Stromal cell of bone marrow (primary cell): Measurements from ENCODE around the gene PLA2G2D.

Experiments used
- DNase-seq: peaks from one replicate; pipeline ENCODE4 v3.0.0-alpha.2; 2012; ENCODE audit warnings: low read depth

Gene PLA2G2D, protein sequence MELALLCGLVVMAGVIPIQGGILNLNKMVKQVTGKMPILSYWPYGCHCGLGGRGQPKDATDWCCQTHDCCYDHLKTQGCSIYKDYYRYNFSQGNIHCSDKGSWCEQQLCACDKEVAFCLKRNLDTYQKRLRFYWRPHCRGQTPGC

DNA sequence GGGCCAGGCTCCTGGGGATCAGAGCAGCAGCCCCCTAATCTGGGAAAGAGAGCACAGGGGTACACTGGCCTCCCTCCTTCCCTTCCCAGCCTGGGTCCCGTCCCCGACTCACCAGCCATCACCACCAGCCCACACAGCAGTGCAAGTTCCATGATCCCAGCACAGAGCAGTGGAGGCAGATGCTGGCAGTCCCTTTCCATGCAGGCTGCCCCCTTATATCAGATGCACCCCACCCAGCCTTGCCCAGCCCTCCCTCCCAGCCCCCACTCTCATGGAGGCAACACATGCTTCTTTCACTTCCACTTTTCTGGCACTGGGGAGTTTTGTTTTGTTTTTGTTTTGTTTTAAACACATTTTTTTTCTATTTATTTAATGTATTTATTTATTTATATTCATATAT is at the start of gene PLA2G2D:
PLA2G2D (minus strand) TSS at position 190 of the 400 bp plus-strand sequence; CDS start at position 152, 38 bp downstream.
- no peak for DNase-seq

DNA sequence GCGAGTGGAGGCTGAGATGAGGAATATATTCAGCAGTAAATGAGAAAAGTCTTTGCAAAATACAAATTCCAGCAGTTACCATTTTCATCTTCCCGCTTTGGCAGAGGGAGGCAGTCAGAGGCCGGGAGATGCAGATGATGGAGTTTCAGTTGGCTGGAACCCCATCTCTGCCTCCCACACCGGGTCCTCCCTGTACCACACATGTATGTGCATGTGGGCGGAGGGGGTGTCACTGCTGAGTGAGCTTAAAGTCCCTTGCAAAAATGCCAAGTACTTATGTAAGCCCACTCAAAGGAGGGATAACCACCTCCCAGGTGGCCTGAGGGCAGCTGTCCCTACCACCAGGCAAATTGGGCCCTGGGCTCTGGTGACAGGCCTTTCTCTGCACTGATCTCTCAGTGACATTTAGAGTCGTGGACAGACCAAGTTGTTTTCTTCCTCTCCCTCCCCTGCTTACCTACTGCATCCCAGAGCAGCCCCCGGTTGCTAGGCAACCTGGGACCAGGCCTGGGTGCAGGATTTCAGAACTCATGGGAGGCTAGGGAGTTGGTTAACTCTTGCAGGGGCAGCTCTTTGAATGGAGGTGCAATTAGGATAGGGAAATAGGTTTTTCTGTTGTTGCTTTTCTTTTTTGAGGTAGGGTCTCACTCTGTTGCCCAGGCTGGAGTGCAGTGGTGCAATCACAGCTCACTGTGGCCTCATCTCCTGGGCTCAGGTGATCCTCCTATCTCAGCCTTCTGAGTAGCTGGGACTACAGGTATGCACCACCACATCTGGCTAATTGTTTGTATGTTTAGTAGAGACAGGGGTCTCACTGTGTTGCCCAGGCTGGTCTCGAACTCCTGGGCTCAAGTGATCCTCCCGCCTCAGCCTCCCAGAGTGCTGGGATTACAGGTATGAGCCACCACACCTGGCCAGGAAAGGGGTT is 49.5 kb upstream of the PLA2G2D start:
- no peak for DNase-seq

DNA sequence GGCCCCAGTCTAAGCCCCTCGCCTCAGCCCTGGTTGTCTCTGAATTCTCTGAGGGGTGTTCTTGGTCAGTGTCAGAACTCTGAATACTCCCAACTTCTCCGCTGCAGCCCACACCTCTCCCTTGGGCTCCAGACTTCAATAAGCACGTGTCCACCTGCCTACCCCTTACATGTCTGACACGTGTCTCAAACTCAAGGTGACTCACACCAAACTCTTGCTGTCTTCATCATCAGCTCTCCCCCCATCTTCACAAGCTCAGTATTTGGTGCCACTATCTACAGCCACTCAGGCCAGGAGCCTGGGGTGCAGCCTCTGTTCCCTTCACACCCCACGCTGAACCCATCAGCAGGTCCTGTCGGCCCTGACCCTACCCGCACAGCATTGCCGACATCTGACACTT is 47.8 kb upstream of the PLA2G2D start:
- no peak for DNase-seq

DNA sequence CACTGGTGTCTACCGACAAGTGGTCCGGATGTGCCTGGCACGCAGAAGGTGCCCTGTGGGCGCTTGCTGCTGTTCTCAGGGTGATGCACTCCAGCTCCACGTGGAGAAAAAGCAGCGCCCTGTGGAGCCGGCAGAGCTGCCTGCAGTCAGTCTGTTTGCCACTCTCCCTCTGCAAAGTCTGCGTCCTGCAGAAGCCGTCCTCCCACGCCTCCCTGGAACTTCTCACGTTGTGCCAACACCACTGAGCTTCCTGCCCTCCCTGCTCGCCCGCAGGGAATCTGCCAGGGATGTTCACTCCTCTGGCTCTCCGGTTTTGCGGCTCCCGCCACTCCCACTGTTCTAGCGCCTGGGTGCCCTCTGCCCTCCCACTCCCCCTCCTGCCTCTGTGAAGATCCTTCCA is 46.7 kb upstream of the PLA2G2D start:
- no peak for DNase-seq

DNA sequence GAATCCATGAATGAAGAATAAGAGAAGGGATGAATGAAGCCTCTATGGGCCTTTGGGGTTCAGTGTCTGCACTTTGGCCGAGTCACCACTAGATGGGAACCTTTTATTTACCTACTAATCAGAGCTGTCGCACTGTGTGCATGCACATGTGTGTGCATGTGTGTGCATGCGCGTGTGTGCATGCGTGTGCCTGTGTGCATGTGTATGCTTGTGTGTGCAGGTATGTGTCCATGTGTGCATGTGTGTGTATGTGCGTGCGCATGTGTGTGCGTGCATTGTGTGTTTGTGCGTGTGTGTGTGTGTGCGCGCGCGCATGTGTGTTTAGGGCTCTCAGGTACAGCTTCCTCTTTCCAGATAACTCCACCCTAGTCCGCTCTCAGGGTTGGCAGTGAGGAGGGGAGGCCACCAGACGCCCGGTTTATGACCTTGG is 46.2 kb upstream of the PLA2G2D start:
- DNase-seq = no peak

DNA sequence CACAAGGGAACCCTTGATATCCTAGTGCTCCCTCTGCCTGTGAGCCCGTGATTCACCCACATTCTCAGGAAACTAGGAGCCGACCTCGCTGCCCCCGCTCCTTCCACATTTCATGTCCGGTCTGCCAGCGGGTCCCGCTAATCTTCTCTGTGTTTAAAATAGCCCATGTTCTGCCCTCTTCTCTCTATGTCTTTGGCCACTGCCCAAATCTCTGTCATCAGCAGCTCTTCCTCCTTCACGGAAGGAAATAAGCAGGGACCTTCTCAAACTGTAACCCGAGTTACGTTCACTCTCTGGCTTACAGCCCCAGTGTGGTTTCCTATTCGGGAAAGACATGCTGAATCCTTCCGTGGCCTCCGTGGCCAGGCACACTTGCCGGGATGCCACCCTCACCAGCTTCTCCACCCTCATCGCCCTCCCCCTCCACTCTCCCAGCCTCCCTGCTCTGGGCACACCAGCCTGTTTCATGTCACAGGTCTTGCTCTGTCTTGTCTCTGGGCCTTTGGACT is 45.4 kb upstream of the PLA2G2D start:
- no peak for DNase-seq

DNA sequence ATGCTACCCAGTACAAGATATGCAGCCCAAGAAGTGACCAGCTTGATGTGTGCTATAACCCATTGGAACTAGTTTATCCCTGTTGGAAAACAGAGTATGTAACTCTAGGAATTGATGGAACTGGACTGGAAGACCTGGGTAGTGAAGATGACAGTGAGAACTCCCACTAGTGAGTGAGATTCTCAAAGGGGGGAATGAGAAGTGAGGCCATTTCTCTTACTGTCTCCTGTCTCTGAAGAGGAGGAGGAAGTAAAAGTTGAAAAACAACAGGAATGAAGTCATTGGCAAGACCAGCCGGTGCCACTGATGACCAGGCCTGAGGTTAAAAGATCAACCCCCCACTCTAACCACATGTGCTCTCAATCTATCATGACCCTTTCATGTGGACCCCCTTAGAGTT is 40.7 kb upstream of the PLA2G2D start:
- DNase-seq = no peak

DNA sequence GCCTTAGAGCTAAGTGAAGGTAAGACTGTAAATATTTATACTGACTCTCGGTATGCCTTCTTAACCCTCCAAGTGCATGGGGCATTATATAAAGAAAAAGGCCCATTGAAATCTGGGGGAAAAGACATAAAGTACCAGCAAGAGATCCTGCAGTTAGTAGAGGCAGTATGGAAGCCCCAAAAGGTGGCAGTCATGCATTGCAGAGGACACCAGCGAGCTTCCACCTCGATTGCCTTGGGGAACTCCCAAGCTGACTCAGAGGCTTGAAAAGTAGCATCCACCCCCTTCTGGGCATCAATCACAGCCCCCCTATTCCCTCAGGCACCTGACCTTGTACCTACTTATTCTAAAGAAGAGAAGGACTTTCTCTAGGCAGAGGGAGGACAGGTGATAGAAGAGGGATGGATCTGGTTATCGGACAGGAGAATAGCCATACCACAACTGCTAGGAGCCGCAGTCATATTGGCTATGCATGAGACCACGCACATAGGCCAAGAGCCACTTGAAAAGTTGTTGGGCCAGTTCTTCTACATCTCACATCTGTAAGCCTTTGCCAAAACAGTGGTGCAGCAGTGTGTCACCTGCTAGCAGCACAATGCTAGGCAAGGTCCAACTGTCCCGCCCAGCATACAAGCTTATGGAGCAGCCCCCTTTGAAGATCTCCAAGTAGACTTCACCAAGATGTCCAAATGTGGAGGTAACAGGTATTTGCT is 39.2 kb upstream of the PLA2G2D start:
- no peak for DNase-seq

DNA sequence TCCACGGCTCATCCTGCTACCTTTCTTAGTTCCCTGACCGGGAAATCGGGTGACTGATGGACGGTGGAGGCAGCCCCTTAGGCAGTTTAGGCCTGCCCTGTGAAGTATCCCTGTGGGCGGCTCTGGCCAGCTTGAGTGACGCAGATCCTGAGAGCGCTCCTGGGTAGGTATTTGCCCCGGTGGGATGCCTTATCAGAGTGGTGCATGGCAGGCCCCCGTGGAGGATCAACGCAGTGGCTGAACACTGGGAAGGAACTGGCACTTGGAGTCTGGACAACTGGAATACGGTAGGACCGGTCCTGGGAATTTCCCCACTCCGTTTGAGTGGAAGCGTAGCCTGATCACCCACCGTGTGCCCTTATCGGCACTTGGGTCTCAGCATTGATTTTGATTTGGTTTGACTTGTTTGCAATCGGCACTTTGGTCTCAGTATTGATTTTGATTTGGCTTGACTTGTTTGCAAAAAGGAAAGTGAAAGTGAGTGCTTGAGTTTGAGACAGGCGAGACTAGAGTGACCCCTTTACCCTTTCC is 35.0 kb upstream of the PLA2G2D start:
- no peak for DNase-seq

DNA sequence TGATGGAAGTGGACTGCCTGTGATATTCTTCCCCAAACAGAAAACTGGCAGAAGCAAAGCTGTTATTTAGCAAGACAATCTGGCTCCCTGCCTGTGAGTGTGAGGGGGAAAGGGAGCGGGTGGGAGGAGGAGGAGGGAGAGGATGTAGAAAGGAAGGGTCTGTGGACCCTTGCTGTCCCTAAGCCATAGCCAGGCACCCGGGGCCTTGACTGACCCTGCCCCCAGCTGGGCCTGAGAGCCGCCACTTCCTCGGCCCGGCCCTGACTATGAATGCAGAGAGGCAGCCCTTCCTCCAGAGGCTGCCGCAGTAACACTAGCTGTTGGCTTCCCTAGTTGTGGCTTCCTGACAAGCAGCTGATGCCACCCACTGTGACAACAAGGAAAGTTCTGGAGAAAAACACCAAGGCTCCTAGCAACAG is 33.7 kb upstream of the PLA2G2D start:
- DNase-seq = no peak

DNA sequence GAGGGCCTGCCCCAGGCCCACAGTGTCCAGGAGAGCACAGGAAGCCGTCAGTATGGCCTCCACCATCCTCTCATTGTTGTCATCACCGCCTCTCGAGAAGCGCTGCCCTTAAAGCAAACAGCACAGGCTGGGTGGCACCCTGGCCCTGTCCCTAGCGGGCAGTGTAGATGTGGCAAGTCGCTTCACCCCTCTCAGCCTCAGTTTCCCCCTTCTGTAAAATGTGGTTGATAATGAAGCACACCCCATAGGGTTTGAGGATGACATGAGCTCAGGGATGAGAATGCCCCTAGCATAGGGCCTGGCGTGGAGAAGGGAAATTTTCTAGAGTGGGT is 33.2 kb upstream of the PLA2G2D start:
- DNase-seq = no peak

DNA sequence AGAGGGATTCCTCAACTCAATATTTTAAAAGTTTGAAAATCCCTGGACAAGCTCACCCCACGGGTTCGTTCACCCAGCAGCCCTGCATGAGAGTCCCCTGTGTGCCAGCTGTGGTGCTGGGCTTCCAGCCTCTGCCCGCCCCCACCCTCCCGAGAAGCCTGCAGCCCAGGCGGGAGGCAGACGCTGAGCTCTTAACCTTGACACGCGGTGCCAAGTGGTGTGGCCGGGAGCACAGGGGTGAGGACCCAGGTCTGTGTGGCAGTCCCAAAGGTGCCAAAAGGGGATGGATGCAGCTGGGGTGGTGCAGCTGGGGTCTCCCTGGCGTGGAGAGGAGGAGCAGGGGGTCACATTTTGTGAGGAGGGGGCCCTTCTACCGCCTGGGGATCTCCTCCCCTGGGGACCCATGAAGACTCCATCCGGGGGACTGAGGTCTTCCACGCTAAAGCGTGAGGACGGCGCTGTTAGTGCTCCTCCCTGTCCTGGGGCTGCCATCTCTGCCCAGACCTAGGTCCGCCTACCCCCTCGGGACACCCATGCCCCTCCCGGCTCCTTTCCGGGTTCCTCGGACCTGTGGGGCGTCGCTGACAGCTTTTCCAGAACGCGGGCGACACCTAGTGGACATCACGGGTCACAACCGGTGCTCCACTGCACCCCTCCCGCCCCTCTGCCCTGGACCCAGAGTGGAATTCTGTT is 32.7 kb upstream of the PLA2G2D start:
- DNase-seq = peak; percentile 57

DNA sequence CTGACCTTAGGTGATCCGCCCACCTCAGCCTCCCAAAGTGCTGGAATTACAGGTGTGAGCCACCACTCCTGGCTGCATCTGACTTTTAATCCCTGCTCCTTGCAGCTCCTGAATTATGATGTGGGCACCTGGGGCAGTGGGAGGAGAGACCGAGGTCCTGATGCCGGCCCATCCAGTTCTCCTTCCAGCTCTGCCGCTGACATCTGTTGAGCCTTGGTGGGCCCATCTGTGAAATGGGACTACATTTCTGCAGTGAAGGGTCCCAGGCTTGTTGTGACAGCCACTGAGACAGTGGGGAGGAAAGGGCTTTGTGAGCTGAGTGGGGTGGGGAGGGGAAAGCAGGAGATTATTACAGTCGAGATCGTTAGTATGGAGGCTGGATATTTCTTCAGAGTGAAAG is 31.6 kb upstream of the PLA2G2D start:
- DNase-seq = no peak

DNA sequence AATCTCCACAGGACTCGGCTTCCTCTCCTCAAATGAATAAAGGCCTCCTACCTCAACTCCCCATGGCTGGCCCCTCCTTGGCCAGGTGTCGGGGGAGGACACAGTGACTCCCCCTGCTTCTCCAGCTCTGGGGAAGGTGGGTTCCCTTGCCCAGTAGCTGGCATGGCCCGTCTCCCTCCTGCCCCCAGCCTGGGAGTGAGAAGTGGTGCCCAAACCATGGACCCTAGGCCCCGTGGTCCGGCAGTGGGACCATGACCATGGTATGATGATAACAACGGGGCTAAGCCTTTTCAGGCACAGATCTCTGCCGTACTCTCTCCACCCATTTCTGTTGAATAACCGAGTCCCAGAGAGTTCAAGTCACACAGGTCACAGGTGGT is 31.0 kb upstream of the PLA2G2D start:
- DNase-seq = no peak

DNA sequence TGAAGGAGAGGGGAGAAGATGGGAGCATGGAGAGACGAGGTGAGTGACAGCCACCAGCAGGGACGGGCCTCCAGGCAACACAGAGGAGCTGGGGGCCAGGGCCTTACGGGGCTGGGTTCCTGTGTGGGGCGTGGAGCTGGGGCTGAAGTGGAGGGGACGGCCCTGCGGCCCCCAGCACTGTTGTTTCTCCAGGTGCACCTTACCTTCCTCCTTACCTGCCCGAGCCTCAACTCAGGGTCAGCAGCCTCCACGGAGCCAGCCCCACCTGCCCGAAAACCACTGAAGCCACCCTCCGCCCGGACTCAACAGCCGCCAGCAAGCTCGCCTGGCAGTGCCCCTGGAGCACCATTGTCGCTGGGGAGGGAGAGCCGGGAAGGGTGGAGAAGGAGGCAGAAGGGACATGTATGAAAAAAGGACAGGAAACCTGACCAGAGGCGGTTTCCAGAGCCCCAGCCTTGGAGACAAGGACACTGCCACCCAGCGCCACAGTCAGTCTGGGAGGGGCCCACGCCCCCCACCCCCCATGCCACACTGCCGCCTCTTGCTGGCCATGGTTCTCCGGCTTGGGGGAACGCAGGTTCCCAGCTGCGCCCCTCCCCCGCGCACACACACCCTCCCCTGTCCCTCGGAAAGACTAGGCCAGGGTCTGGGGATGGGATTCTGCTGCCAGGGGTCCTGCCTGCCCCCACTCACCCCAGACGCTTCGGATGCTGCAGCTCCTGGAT is 30.4 kb upstream of the PLA2G2D start:
- DNase-seq = no peak

DNA sequence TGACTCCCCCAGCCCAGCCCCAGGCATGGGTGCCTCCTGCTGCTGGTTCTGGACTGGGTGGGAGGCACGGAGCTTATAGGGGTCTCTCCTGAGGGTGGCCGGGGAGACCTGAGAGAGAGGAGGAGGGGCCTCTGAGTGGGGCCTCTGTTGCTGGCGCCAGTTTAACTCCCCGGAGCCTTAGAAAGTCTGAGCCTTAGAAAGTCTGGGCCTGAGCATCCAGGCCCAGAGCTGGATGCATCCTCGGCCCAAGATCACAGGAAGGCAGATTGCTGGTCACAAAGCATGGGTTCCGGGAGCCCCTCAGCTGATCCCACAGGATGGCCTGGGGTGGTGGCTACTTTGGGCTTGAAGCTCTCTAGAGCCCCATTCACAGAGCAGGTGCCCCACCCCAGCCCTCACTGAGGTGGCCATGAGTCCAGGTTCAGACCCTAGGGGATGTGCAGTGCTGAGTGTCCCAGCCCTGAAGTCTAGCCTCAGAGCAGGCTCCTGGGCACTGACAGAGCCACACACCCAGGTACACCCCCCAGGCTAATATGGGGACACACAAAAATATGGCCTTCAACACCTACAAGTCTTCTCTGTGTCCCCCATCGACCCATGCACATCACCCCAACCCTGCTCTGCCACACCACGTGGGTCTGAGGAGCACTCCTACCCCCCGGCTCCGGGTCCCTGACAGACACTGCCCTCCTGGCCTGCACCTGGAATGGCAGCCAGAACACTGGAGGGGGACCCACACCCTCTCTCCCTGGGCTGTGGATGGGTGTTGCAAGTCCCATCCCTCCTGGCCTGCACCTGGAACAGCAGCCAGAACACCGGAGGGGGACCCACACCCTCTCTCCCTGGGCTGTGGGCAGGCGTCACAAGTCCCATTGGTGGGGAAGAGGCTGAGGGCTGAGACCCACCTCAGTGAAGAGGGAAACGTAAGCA is 29.5 kb upstream of the PLA2G2D start:
- no peak for DNase-seq

DNA sequence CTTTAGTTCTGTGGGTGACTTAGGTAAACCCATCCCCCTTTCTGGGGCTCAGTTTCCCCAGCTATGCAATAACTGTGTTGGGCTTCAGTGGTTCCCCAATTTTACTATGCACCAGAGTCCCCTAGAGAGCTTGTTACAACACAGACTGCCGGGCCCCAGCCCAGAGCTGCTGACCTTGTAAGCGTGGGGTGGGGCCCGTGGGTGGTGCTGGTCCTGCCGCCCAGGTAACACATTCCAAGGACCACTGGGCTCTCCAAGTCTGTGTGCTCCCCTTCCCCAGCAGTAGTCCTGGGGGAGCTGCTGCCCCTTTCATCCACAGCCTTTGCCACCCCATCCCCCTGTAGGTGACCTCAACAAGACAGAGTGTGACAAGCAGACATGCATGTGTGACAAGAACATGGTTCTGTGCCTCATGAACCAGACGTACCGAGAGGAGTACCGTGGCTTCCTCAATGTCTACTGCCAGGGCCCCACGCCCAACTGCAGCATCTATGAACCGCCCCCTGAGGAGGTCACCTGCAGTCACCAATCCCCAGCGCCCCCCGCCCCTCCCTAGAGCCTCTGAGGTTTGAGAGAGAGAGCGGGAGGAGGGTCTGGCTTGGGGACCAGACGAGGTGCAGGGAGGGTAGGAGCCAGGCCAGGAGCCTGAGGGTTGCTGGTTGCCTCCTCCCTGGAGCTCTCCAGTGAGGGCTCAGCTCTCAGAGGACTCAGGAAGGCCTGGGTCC is 28.7 kb upstream of the PLA2G2D start:
- DNase-seq = no peak

DNA sequence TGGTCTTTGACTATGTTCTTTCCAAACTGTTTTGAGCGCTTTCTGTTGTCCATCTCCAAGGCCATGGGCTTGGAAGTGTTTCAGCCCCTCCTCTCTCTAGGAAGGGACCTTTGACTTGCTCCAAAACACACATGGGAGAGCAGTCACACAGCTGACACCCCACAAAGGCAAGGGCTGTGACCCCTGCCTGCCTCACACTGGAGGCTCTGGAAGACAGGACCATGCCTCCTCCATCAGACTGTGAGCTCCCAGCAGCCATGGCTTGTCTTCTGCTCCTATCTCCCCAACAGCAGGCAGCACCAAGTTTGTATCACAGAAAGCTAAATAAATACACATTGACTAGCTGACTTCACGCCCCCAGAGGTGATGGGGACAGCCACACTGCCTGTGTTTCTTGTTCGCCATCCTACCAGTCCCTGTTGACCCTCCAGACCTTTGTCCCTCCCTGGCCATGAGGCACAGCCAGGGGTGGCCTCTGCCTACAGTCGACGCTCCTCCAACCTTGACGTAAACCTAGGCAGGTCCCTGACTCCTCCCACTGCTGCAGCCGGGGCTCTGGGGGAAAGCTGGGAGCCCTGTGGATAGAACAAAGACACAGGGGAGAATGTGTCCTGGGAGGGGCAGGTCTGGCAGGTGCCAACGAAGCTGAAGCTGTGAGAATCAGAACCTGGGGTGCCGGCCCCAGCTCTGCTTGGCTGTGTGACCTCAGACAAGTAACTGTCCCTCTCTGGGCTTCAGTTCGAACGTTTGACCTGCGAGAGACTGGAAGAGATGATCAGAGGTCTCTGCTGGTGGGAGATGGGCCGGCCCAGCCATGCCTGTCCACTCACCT is 24.6 kb upstream of the PLA2G2D start:
- no peak for DNase-seq

DNA sequence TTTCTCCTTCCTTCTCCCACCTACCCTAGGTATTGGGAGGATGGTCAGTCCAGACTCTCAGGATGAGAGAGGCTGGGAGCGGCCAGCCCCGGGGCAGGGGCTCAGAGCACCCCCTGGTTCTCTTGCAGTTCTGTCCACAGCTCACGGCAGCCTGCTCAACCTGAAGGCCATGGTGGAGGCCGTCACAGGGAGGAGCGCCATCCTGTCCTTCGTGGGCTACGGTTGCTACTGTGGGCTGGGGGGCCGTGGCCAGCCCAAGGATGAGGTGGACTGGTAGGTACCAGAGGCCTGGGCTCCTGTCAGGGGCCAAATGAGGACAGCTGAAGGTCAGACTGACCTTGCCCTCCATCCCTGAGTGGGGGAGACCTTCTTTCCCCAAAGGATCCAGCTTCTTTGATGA is 24.0 kb upstream of the PLA2G2D start:
- DNase-seq = no peak
